Esophagus squamous epithelium (tissue), 5 donors: ENCODE results near the gene TTC28. TPM values are rescaled to one million over a fixed set of nuclear protein-coding genes. Genes with fewer than 3 reads are reported as not detected.
A peak's percentile ranks its signal among the peaks of the same experiment; 100 is the strongest.

Experiments used
- DNase-seq: peaks from one replicate; lab custom pipeline; 2025; lab: John Stamatoyannopoulos, UW
- H3K27ac ChIP-seq, 4 donors: fragments of 200-600 bp; sonication (generic); one replicate each; pipeline ENCODE4 v1.5.1; 2016 to 2019; ENCODE audit warnings: mild to moderate bottlenecking in 1 of 4
- H3K27me3 ChIP-seq, 4 donors: fragments of 200-600 bp; sonication (generic); 1 replicate in 3 of 4; 2 replicates in 1 of 4; pipeline versions ENCODE4 v1.5.1 to v1.6.0; 2017 to 2021; ENCODE audit warnings: antibody characterized with exemption in 1 of 4
- H3K36me3 ChIP-seq, 3 donors: fragments of 200-600 bp; sonication (generic); one replicate each; pipeline ENCODE4 v1.5.1; 2016 to 2019
- H3K4me1 ChIP-seq, 3 donors: fragments of 200-600 bp; sonication (generic); one replicate each; pipeline ENCODE4 v1.5.1; 2017 to 2019
- H3K4me3 ChIP-seq, 4 donors: fragments of 200-600 bp; sonication (generic); 1 replicate in 3 of 4; 2 replicates in 1 of 4; pipeline ENCODE4 v1.5.1; 2016 to 2019; ENCODE audit warnings: mild to moderate bottlenecking in 2 of 4, moderate library complexity in 1 of 4
- H3K9me3 ChIP-seq, 3 donors: fragments of 200-600 bp; sonication (generic); one replicate each; pipeline ENCODE4 v1.5.1; 2016 to 2019
- CTCF ChIP-seq, 6 experiments: fragments of 450-650 bp in 4 of 6; fragments of 200-600 bp in 2 of 6; sonication (generic) in 2 of 6; IDR thresholded peaks; one replicate each; pipeline ENCODE4 v1.5.1; 2016 to 2019; ENCODE audit warnings: antibody characterized with exemption in 6 of 6, mild to moderate bottlenecking in 4 of 6, moderate library complexity in 4 of 6
- POLR2A ChIP-seq, 4 donors: fragments of 450-650 bp; IDR thresholded peaks; one replicate each; pipeline ENCODE4 v1.6.1; 2017; ENCODE audit warnings: antibody characterized with exemption in 4 of 4, mild to moderate bottlenecking in 4 of 4, moderate library complexity in 3 of 4
- WGBS, 2 donors: methylation state at CpG; one replicate each; pipeline ENCODE4 v1.1.5; 2018; 5-methylcytosine and 5-hydroxymethylcytosine counted together
- intact Hi-C: fragments of 100-400 bp; cut with DNase I; formaldehyde crosslinking; loops from one replicate; pipeline ENCODE4 v1.15.0; 2022
- total RNA-seq, 4 donors: library from RNA; depleted of rRNA; stranded (reverse); fragments of >200 nt; gene quantifications; one replicate each; pipeline ENCODE4 v1.1.0, GENCODE V29; 2016
- donor health status: DM: yes; HTN: yes; CAD: no.

TTC28 gene
- total RNA-seq, 4 donors from 2014 or later: 6.0 to 21.4 (median 7.7) TPM

DNA sequence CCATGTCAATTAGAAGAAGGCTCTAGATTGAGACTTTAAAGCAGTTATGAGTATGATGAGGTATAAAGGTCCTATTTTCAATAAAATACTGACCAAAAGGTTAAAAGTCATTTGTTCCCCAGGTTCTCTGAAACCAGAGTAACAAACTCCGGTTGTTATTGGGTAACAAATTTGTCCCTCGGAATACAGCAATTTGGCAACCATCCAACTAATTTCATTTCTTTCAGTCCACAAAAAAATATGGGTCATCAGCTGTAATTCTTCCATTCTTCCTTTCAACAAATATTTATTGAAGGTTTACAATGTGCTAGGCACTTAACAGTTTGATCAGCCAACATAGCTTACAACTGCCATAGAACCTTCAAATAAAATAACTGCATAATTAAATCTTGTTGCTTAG is 79.9 kb downstream of the TTC28 start:
- Histone ChIP-seq H3K9me3 (no peaks in the 10 kb centered on the region), H3K27ac (no peak overlapping the region), H3K4me3 (no peak overlapping the region), H3K36me3 (no peaks in the 10 kb centered on the region), H3K27me3 (no peaks in the 10 kb centered on the region), H3K4me1 (no peaks in the 10 kb centered on the region)
- 49 to 52% methylated on average over 2 of the region's 2 CpGs for WGBS, 2 donors
- no peak for DNase-seq
- TF ChIP-seq CTCF (IDR thresholded peaks at IDR 0.05) (no peak), POLR2A (IDR thresholded peaks at IDR 0.05) (no peak)
- intact Hi-C loops: loop anchor here (5.0 to 10.0 kb wide), 2 partner anchors 233 to 575 kb away; no protein-coding TSS in a partner anchor

DNA sequence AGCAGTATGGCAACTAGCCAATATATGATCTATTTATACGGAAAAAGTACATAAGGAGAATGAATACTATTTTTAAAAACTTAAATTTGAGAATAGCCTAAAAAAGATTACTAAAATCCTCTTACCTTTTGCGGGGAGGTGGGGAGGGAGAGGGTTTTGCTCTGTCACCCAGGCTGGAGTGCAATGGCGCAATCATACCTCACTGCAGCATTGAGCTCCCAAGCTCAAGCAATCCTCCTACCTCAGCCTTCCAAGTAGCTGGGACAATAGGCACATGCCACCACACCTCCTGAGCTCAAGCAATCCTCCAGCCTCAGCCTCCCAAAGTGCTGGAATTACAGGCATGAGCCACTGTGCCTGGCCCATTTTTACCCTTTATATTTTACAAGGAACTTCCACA is 82.0 kb downstream of the TTC28 start:
- Histone ChIP-seq H3K36me3 (no peaks in the 10 kb centered on the region), H3K4me1 (peaks cover 0 to 5% (median 0%) of the 10 kb centered on the region in 3 donors), H3K27ac (no peak overlapping the region), H3K9me3 (no peaks in the 10 kb centered on the region), H3K27me3 (no peaks in the 10 kb centered on the region), H3K4me3 (no peak overlapping the region)
- intact Hi-C loops: loop anchor here (10.0 kb wide), 1 partner anchor 573 kb away; no protein-coding TSS in a partner anchor
- WGBS, 2 donors: 78 to 81% methylated on average over 3 of the region's 3 CpGs
- DNase-seq: no peak
- TF ChIP-seq CTCF (IDR thresholded peaks at IDR 0.05) (no peak), POLR2A (IDR thresholded peaks at IDR 0.05) (no peak)

GRCh38 chr22:28594797-28595462 is 84.7 kb downstream of the TTC28 start:
- no peaks in the 10 kb centered on the region for H3K36me3 ChIP-seq
- TF ChIP-seq CTCF (IDR thresholded peaks at IDR 0.05) (peak; percentile 19 to 87 (median 74)), POLR2A (IDR thresholded peaks at IDR 0.05) (no peak)
- H3K27me3 ChIP-seq: no peaks in the 10 kb centered on the region
- no peak overlapping the region for H3K4me3 ChIP-seq
- no peak overlapping the region for H3K27ac ChIP-seq
- WGBS, 2 donors: 26 to 32% methylated on average over 4 of the region's 4 CpGs
- H3K4me1 ChIP-seq: peaks cover 0 to 5% (median 0%) of the 10 kb centered on the region in 3 donors
- no peak for DNase-seq
- intact Hi-C loops: loop anchor here (5.0 to 10.0 kb wide), 2 partner anchors 543 to 570 kb away; no protein-coding TSS in a partner anchor
- no peaks in the 10 kb centered on the region for H3K9me3 ChIP-seq

GRCh38 chr22:28594076-28594796 is 85.4 kb downstream of the TTC28 start:
- Histone ChIP-seq H3K27me3 (no peaks in the 10 kb centered on the region), H3K9me3 (no peaks in the 10 kb centered on the region), H3K4me1 (peaks cover 0 to 5% (median 0%) of the 10 kb centered on the region in 3 donors), H3K4me3 (no peak overlapping the region), H3K27ac (no peak overlapping the region), H3K36me3 (no peaks in the 10 kb centered on the region)
- DNase-seq: no peak
- TF ChIP-seq POLR2A (IDR thresholded peaks at IDR 0.05) (no peak), CTCF (IDR thresholded peaks at IDR 0.05) (no peak)
- WGBS, 2 donors: 50 to 57% methylated on average over 2 of the region's 2 CpGs
- intact Hi-C loops: loop anchor here (5.0 to 10.0 kb wide), 2 partner anchors 542 to 569 kb away; no protein-coding TSS in a partner anchor

DNA sequence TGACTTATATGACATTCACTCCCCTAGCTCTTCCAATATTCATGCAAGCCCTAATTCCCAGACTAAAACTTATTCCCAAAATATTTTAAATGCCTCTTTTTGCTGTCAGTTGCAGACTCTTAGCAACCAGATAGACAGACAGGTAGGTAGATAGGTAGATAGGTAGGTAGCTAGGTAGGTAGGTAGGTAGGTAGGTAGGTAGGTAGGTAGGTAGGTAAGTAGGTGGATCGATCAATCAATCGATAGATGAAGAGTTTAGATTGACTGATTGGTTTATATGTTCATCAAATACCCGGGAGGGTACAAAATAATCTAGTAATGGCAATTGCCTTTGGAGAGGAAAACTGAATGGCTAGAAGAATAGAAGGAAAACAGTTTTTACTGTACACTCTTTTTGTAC is 86.3 kb downstream of the TTC28 start:
- no peaks in the 10 kb centered on the region for H3K27me3 ChIP-seq
- 87 to 93% methylated on average over 3 of the region's 3 CpGs for WGBS, 2 donors
- intact Hi-C loops: loop anchor here (5.0 to 10.0 kb wide), 2 partner anchors 541 to 568 kb away; no protein-coding TSS in a partner anchor
- H3K4me3 ChIP-seq: no peak overlapping the region
- no peaks in the 10 kb centered on the region for H3K36me3 ChIP-seq
- peaks cover 0 to 5% (median 0%) of the 10 kb centered on the region in 3 donors for H3K4me1 ChIP-seq
- DNase-seq: no peak
- H3K9me3 ChIP-seq: no peaks in the 10 kb centered on the region
- H3K27ac ChIP-seq: no peak overlapping the region
- no peak for TF ChIP-seq POLR2A (IDR thresholded peaks at IDR 0.05)
- TF ChIP-seq CTCF (IDR thresholded peaks at IDR 0.05): no peak
